NCI-H446 treated with DMSO at 0.1 percent for 48 hours (cell line): ENCODE measurements around the gene BHLHE40.

Experiments used
- DNase-seq: peaks from one replicate; lab custom pipeline; 2025; lab: John Stamatoyannopoulos, UW

Gene BHLHE40

GRCh38 chr3:4979428-4980228, at the start of gene BHLHE40:
Gene BHLHE40, plus strand, starts transcription at chr3:4979437. Its CDS starts 282 bp downstream, at chr3:4979719.
- no peak for DNase-seq

- DNase-seq: no peak
These were observed 48.7 kb upstream of the BHLHE40 start for GRCh38 chr3:4930501-4930900.

GRCh38 chr3:4934050-4934449, 45.2 kb upstream of the BHLHE40 start:
- DNase-seq: no peak

GRCh38 chr3:4935347-4935746, 43.9 kb upstream of the BHLHE40 start:
- no peak for DNase-seq

- DNase-seq: no peak
These were observed 42.1 kb upstream of the BHLHE40 start for GRCh38 chr3:4936982-4937614.

GRCh38 chr3:4938281-4938982, 40.8 kb upstream of the BHLHE40 start:
- DNase-seq: no peak

- DNase-seq: no peak
These were observed 40.0 kb upstream of the BHLHE40 start for GRCh38 chr3:4939276-4939675.

GRCh38 chr3:4940985-4941384, 38.3 kb upstream of the BHLHE40 start:
- DNase-seq: no peak

- DNase-seq: no peak
These were observed 35.7 kb upstream of the BHLHE40 start for GRCh38 chr3:4943549-4943948.

- no peak for DNase-seq
These were observed 33.9 kb upstream of the BHLHE40 start for GRCh38 chr3:4945324-4945723.

GRCh38 chr3:4947028-4947427, 32.2 kb upstream of the BHLHE40 start:
- no peak for DNase-seq

GRCh38 chr3:4948395-4948794, 30.8 kb upstream of the BHLHE40 start:
- DNase-seq: no peak

- DNase-seq: no peak
These were observed 30.2 kb upstream of the BHLHE40 start for GRCh38 chr3:4949004-4949403.

- no peak for DNase-seq
These were observed 29.6 kb upstream of the BHLHE40 start for GRCh38 chr3:4949659-4950058.

- DNase-seq: no peak
These were observed 28.9 kb upstream of the BHLHE40 start for GRCh38 chr3:4950351-4950784.

- DNase-seq: no peak
These were observed 28.3 kb upstream of the BHLHE40 start for GRCh38 chr3:4950948-4951347.

GRCh38 chr3:4953119-4953518, 26.1 kb upstream of the BHLHE40 start:
- no peak for DNase-seq

GRCh38 chr3:4954256-4955000, 24.8 kb upstream of the BHLHE40 start:
- DNase-seq: no peak

GRCh38 chr3:4956099-4956498, 23.1 kb upstream of the BHLHE40 start:
- no peak for DNase-seq

GRCh38 chr3:4956738-4957137, 22.5 kb upstream of the BHLHE40 start:
- no peak for DNase-seq

GRCh38 chr3:4957978-4958377, 21.3 kb upstream of the BHLHE40 start:
- no peak for DNase-seq

- DNase-seq: no peak
These were observed 20.1 kb upstream of the BHLHE40 start for GRCh38 chr3:4959180-4959579.
